ENCODE data around the gene SPATA31C1.
"Not testable (repeated sequence)": the region's sequence is repeated elsewhere in the genome, so short reads cannot be mapped to it uniquely, and the experiment has no call there.

The SPATA31C1 gene

GRCh38 chr9:87886933-87887505, 30.7 kb upstream of the SPATA31C1 start:
- DNase-seq = no peak

GRCh38 chr9:87887661-87888480, 29.9 kb upstream of the SPATA31C1 start:
- no peak for DNase-seq

- DNase-seq = no peak
Observed at GRCh38 chr9:87888501-87888900, 29.3 kb upstream of the SPATA31C1 start.

GRCh38 chr9:87889065-87889881, 28.5 kb upstream of the SPATA31C1 start:
- DNase-seq = no peak

GRCh38 chr9:87889882-87890252, 27.9 kb upstream of the SPATA31C1 start:
- DNase-seq = no peak

- DNase-seq = no peak
Observed at GRCh38 chr9:87890837-87891236, 26.9 kb upstream of the SPATA31C1 start.

GRCh38 chr9:87891754-87892153, 26.0 kb upstream of the SPATA31C1 start:
- no peak for DNase-seq

- DNase-seq = no peak
Observed at GRCh38 chr9:87892956-87893355, 24.8 kb upstream of the SPATA31C1 start.

GRCh38 chr9:87894998-87895625, 22.6 kb upstream of the SPATA31C1 start:
- no peak for DNase-seq

- DNase-seq = no peak
Observed at GRCh38 chr9:87896891-87897290, 20.9 kb upstream of the SPATA31C1 start.

GRCh38 chr9:87898151-87898550, 19.6 kb upstream of the SPATA31C1 start:
- no peak for DNase-seq

GRCh38 chr9:87902371-87902770, 15.4 kb upstream of the SPATA31C1 start:
- DNase-seq = not testable (repeated sequence)

- DNase-seq = no peak
Observed at GRCh38 chr9:87909310-87910041, 8.3 kb upstream of the SPATA31C1 start.

- DNase-seq = no peak
Observed at GRCh38 chr9:87910821-87911220, 6.9 kb upstream of the SPATA31C1 start.

GRCh38 chr9:87919013-87919412, 1.3 kb downstream of the SPATA31C1 start:
- DNase-seq = not testable (repeated sequence)

- DNase-seq = not testable (repeated sequence)
Observed at GRCh38 chr9:87921561-87921960, 3.8 kb downstream of the SPATA31C1 start.

GRCh38 chr9:87923012-87923411, 5.2 kb downstream of the SPATA31C1 start:
- DNase-seq = not testable (repeated sequence)

- not testable (repeated sequence) for DNase-seq
Observed at GRCh38 chr9:87924851-87925250, 7.1 kb downstream of the SPATA31C1 start.

GRCh38 chr9:87929152-87929551, 11.4 kb downstream of the SPATA31C1 start:
- not testable (repeated sequence) for DNase-seq

- not testable (repeated sequence) for DNase-seq
Observed at GRCh38 chr9:87934444-87934843, 16.7 kb downstream of the SPATA31C1 start.

GRCh38 chr9:87937352-87937751, 19.6 kb downstream of the SPATA31C1 start:
- DNase-seq = not testable (repeated sequence)

- DNase-seq = not testable (repeated sequence)
Observed at GRCh38 chr9:87937918-87938317, 20.2 kb downstream of the SPATA31C1 start.
